Keratinocyte (primary cell): Measurements from ENCODE around the gene PRR19.

Experiments used
- EZH2 ChIP-seq: IDR thresholded peaks from one replicate; pipeline ENCODE4 v1.6.1; 2012; ENCODE audit warnings: inconsistent platforms, mild to moderate bottlenecking, low read length, moderate library complexity
- TF ChIP-seq, protein P1 (sequence below), 3 experiments: IDR thresholded peaks in 1 of 3; conservative IDR thresholded peaks in 1 of 3; optimal IDR thresholded peaks in 1 of 3; 2 replicates in 2 of 3; 3 replicates in 1 of 3; pipeline versions ENCODE3 to v1.5.1; 2011; ENCODE audit warnings: low read length in 3 of 3, mild to moderate bottlenecking in 3 of 3, moderate library complexity in 2 of 3, control low read depth in 1 of 3, inconsistent platforms in 1 of 3; ENCODE audit not compliant: insufficient read depth in 2 of 3; ENCODE audit errors: extremely low read depth in 1 of 3

DNA sequence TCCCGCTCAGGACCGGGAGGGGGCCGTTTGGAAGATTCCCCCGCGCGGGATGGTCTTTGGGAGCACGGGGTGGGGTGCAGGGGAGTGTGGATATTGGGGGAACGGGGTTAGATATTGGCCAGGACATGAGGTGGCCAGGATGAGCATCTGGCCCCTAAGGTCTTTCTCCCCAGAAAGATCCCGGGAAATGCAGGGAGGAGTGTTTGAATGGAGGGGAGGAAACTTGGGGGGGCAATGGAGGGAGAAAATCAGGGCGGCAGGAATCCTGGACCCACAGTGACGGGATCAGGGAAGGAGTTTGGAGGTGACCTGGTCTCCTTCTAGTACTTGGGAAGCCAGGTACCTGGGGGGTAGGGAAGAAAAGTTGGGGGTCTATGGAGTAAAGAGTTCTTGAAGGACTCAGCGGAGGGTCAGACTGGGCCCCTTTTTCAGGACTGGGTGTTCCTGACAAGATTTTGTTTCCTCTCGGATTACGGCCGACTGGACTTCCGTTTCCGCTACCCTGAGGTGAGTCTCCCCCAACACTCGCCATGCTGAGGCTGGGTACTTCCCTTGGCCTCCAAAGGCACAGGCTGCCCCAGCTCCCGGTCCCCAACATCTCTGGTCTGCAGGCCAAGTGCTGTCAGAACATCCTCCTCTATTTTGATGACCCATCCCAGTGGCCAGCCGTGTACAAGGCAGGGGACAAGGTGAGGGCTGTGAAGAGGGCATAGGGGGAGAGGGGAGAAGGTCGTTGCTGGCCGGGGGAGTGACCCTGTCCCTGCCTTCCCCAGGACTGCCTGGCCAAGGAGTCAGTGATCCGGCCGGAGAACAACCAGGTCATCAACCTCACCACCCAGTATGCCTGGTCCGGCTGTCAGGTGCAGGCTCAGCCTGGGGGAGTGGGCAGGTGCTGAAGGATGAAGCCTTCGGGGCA is 12.2 kb downstream of the PRR19 start:
- TF ChIP-seq, protein P1, sequence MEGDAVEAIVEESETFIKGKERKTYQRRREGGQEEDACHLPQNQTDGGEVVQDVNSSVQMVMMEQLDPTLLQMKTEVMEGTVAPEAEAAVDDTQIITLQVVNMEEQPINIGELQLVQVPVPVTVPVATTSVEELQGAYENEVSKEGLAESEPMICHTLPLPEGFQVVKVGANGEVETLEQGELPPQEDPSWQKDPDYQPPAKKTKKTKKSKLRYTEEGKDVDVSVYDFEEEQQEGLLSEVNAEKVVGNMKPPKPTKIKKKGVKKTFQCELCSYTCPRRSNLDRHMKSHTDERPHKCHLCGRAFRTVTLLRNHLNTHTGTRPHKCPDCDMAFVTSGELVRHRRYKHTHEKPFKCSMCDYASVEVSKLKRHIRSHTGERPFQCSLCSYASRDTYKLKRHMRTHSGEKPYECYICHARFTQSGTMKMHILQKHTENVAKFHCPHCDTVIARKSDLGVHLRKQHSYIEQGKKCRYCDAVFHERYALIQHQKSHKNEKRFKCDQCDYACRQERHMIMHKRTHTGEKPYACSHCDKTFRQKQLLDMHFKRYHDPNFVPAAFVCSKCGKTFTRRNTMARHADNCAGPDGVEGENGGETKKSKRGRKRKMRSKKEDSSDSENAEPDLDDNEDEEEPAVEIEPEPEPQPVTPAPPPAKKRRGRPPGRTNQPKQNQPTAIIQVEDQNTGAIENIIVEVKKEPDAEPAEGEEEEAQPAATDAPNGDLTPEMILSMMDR (optimal IDR thresholded peaks at IDR 0.05 in 1 of 3, IDR thresholded peaks at IDR 0.05 in 1 of 3, conservative IDR thresholded peaks at IDR 0.05 in 1 of 3; ENCODE audit: extremely low read depth in 1 of 3, insufficient read depth in 2 of 3, low read length in 3 of 3) = no peak
- TF ChIP-seq EZH2 = no peak
